NCI-H2171 (cell line): ENCODE measurements around the gene RAB40C.

Experiments used
- DNase-seq: peaks from one replicate; lab custom pipeline; 2025; lab: John Stamatoyannopoulos, UW

Gene RAB40C

GRCh38 chr16:575354-576196 is 14.3 kb upstream of the RAB40C start:
- DNase-seq: no peak

- no peak for DNase-seq
These were observed 13.6 kb upstream of the RAB40C start for GRCh38 chr16:576197-576822.

GRCh38 chr16:576823-577201 is 13.1 kb upstream of the RAB40C start:
- DNase-seq: no peak

GRCh38 chr16:577796-578195 is 12.1 kb upstream of the RAB40C start:
- DNase-seq: no peak

- DNase-seq: no peak
These were observed 11.5 kb upstream of the RAB40C start for GRCh38 chr16:578232-578869.

GRCh38 chr16:578870-579405 is 10.9 kb upstream of the RAB40C start:
- no peak for DNase-seq

GRCh38 chr16:580141-580945 is 9.5 kb upstream of the RAB40C start:
- DNase-seq: no peak

GRCh38 chr16:580946-581498 is 8.8 kb upstream of the RAB40C start:
- DNase-seq: no peak

GRCh38 chr16:582218-582613 is 7.7 kb upstream of the RAB40C start:
- no peak for DNase-seq

- no peak for DNase-seq
These were observed 7.1 kb upstream of the RAB40C start for GRCh38 chr16:582614-583331.

- no peak for DNase-seq
These were observed 6.4 kb upstream of the RAB40C start for GRCh38 chr16:583470-583814.

GRCh38 chr16:583815-584591 is 5.9 kb upstream of the RAB40C start:
- peak; percentile 64 for DNase-seq

- DNase-seq: no peak
These were observed 4.5 kb upstream of the RAB40C start for GRCh38 chr16:585351-585750.

- DNase-seq: no peak
These were observed 3.7 kb upstream of the RAB40C start for GRCh38 chr16:586047-586644.

- DNase-seq: no peak
These were observed 2.9 kb upstream of the RAB40C start for GRCh38 chr16:586645-587590.

GRCh38 chr16:588639-588888 is 1.3 kb upstream of the RAB40C start:
- no peak for DNase-seq

GRCh38 chr16:588889-589657 is 793 bp upstream of the RAB40C start:
- DNase-seq: peak; percentile 91

- DNase-seq: no peak
These were observed 435 bp downstream of the RAB40C start for GRCh38 chr16:590188-590814.
